Bronchial epithelial cell (primary cell): ENCODE measurements around the gene GAA. TPM values are rescaled to one million over a fixed set of nuclear protein-coding genes. Genes with fewer than 3 reads are reported as not detected.

ENCODE experiments used
- DNase-seq: peaks from one replicate; pipeline ENCODE4 v3.0.0-alpha.2; 2010; ENCODE audit warnings: low read depth
- FAIRE-seq: peaks from 2 replicates; lab custom pipeline; 2011; peaks lifted over from hg19 to GRCh38; lab: Jason Lieb, UNC
- H3K27me3 ChIP-seq: 2 replicates; pipeline ENCODE4 v1.5.1; 2011; ENCODE audit warnings: low read length; ENCODE audit not compliant: control insufficient read depth, insufficient read depth
- H3K36me3 ChIP-seq: 2 replicates; pipeline ENCODE4 v1.5.1; 2011; ENCODE audit warnings: low read length; ENCODE audit not compliant: control insufficient read depth, insufficient read depth
- H3K4me3 ChIP-seq: 2 replicates; pipeline ENCODE4 v1.5.1; 2011; ENCODE audit warnings: mild to moderate bottlenecking, low read depth, low read length, control low read depth
- total RNA-seq: library from RNA; depleted of rRNA; stranded (reverse); fragments of >200 nt; gene quantifications from 2 replicates; pipeline ENCODE4 v1.2.1, GENCODE V29; 2014
- TF ChIP-seq, protein P1 (sequence below): IDR thresholded peaks from 2 replicates; pipeline ENCODE4 v1.5.1; 2011; ENCODE audit warnings: mild to moderate bottlenecking, moderate library complexity, low read length, control low read depth, inconsistent platforms; ENCODE audit not compliant: insufficient read depth, severe bottlenecking

GAA gene
- total RNA-seq, 1 donor from 2014 or later: 21.1 TPM

DNA sequence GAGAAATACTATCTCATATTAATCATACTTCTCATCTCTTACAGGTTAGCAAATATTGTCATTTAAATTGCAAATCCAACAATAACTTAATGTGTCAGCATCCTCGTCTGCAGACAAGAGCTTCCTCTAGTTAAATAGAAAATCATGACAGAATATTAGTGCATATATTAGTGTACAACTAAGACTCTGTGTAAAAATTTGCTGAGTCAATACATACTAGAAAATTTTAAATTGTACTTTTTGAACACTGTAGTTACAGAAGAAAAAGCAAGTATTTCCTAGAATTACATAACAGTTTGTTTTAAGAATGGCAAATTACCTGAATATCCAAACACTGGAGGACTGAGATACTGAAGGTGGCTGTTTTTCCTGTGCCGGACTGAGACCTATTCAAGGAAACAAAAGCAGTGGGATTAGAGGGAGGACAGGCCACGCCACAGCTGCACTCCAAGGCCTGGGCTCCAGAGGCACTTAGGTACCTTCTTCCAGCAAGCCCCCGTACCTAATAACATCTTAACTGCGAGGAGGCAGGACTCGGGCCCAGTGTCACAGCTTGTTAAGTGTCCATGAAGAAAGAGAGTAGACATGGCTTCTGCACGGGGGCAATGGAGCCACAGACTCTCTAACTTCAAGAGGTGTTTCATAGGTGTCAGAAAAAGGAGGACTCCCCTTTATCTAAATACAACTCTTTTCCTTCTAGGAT lies 40.2 kb downstream of the GAA start:
- Histone ChIP-seq H3K27me3 (no peaks in the 10 kb centered on the region), H3K36me3 (peaks cover 36% of the 10 kb centered on the region)
- DNase-seq: no peak

DNA sequence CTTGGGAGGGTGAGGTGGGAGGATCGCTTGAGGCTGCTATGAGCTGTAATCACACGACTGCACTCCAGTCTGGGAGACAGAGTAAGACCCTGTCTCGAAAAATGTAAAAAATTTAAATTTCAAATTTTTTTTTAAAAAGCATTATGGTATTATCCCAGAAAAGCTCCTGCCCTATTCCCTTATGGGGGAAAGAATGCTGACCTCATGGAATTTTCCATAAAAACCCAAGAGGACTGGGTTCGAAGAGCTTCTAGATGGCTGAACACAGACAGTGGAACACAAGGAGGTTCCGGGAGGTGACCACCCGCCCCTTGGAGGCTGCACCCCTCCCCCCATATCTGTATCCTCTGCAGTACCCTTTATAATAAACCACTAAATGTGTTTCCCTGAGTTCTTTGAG lies 41.5 kb downstream of the GAA start:
- DNase-seq (no peak), FAIRE-seq (no peak)
- H3K36me3 ChIP-seq: peaks cover 27% of the 10 kb centered on the region
- no peaks in the 10 kb centered on the region for H3K27me3 ChIP-seq
- TF ChIP-seq, protein P1, sequence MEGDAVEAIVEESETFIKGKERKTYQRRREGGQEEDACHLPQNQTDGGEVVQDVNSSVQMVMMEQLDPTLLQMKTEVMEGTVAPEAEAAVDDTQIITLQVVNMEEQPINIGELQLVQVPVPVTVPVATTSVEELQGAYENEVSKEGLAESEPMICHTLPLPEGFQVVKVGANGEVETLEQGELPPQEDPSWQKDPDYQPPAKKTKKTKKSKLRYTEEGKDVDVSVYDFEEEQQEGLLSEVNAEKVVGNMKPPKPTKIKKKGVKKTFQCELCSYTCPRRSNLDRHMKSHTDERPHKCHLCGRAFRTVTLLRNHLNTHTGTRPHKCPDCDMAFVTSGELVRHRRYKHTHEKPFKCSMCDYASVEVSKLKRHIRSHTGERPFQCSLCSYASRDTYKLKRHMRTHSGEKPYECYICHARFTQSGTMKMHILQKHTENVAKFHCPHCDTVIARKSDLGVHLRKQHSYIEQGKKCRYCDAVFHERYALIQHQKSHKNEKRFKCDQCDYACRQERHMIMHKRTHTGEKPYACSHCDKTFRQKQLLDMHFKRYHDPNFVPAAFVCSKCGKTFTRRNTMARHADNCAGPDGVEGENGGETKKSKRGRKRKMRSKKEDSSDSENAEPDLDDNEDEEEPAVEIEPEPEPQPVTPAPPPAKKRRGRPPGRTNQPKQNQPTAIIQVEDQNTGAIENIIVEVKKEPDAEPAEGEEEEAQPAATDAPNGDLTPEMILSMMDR: no peak
- H3K4me3 ChIP-seq: no peak overlapping the region

More for the DNA sequence above, 40.2 kb downstream of the GAA start:
- TF ChIP-seq, protein P1: no peak
- FAIRE-seq: no peak
- H3K4me3 ChIP-seq: no peak overlapping the region

DNA sequence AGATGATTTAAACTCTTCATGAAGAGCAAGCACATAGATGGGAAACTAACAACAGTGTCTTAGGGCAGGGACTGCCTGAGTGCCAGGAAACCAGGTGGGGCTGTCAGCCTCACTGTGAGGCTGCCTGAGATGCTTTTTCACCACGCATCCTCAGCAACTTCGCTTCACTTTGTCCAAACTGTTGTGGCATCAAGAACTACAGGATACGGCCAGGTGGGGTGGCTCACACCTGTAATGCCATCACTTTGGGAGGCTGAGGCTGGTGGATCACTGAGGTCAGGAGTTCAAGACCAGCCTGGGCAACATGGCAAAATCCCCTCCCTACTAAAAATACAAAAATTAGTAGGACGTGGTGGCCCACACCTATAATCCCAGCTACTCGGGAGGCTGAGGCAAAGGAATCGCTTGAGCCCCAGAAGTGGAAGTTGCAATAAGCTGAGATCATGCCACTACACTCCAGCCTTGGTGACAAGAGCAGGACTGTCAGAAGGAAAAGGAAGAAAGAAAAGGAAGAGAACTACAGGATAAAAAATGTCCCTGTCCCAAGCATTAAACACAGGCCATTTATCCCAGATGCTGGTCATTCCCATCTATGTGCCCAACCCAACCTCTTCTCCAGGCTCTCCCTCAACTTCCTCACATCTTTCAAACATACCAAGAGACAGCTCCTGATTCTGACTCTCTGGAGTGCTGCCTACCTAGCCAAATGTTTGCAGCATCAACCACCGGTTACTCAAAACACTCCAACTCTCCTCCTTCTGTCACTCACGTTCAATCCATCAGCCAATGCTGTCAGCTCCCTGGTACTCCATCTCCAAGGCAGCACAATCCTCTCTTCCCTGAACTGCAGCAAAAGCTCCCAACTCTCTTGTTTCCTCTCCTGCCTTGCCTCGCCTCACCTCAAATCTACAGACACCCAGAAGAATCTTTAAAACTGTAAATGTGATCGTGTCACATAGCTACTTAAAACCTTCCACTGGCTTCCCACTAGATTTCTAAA lies 44.0 kb downstream of the GAA start:
- peak overlapping the region; percentile 93 for H3K4me3 ChIP-seq

DNA sequence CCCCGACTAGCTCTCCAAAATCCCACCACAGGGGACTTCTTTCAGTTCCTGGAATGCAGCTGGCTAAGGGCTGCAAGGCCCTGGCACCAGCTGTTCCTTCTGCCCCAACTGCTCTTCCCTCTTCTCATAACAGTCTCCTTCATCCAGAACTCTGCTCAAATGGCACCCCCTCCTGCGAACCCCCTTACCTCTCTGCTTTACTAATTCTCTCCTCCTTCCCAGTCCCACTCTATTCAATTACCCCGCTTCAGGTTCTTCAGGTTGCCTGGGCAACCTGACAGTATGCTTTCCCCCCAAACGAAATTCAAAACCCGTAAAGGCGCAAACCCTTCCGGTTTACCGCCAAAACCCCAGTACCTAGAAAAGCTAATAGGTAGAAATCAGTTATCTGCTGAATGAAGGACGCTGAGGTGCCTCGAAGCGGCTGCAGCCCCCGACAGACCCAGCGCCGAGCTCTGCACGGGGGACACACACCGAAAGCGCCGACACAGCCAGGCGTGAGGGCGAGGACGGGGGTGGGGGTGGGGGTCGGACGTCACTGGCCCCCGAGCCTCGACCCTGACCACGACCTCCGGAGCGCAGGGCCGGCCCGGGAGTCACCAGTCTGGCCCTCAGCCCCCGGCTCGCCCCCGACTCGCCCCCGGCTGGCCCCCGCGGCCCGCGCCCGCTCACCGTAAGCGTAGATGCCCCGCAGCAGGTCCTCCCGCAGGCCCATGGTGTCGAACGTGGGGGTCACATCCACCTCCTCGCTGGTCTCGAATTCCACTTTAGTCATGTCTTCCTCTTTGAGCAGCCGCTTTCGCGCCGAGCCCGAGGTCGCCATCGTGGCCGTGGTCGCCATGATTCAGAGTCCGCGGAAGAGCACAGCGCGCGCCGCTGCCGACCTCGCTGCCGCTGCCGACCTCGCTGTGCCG lies 45.0 kb downstream of the GAA start:
- peaks cover 14% of the 10 kb centered on the region for H3K36me3 ChIP-seq
- TF ChIP-seq, protein P1: no peak
- no peaks in the 10 kb centered on the region for H3K27me3 ChIP-seq
- DNase-seq (no peak), FAIRE-seq (no peak)
- peak overlapping the region; percentile 93 for H3K4me3 ChIP-seq

More for the DNA sequence above, 44.0 kb downstream of the GAA start:
- TF ChIP-seq, protein P1: no peak
- peaks cover 14% of the 10 kb centered on the region for H3K36me3 ChIP-seq
- no peaks in the 10 kb centered on the region for H3K27me3 ChIP-seq
- FAIRE-seq: no peak
- no peak for DNase-seq

DNA sequence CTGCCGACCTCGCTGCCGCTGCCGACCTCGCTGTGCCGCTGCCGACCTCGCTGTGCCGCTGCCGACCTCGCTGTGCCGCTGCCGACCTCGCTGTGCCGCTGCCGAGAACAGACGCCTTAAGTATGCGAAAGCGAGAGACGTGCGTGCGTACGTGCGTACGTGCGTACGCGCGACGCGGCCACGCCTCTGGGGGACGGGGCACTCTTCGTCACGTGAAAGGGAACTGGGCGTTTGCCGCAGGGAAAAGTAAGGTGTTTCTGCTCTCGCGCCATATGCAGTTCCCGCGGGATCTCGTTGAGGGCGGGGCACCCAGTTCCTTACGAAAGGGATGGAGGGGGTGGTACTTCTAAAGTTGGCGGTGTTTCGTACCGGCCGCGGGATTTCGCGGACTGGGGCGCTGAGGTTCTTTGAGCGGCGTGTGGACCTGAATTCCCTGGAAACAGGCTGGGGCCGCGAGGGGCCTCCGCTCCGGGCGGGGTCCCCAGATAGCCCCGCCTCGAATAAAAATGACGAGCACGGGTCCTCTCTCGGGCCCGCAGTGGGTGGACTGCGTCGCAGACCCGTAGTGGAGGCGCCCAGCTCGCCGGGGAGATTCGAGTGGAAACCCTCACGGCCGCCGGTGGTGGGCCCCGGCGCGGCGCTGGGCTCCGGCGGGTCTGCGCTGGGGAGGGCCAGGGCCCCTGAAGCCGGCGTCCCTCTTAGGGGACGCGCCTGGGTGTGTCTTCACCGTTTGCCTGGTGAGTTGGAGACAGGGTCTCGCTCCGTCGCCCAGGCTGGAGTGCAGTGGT lies 45.8 kb downstream of the GAA start, which contains the start of gene EIF4A3:
Gene EIF4A3 (minus strand): TSS at position 94 of the 788 bp plus-strand sequence. CDS start 167 bp downstream, outside the sequence.
- DNase-seq: peak; percentile 96
- FAIRE-seq: peak; percentile 72
- peak within 1 kb of the TSS; percentile 93 for H3K4me3 ChIP-seq
- TF ChIP-seq, protein P1: no peak
- H3K36me3 ChIP-seq: peaks cover 11% of the 10 kb centered on the region
- H3K27me3 ChIP-seq: no peaks in the 10 kb centered on the region
